Neural cell (in vitro differentiated cells): ENCODE data around the gene TUBGCP2. TPM values are rescaled to one million over a fixed set of nuclear protein-coding genes. Genes with fewer than 3 reads are reported as not detected.

ENCODE experiments used
- H2AFZ ChIP-seq: fragments of 200-600, 300-800 bp; sonication (generic), shearing (Covaris generic); 2 replicates; pipeline ENCODE4 v1.6.0; 2014; ENCODE audit warnings: low read depth, mild to moderate bottlenecking, antibody characterized with exemption, low read length, moderate library complexity
- H3F3A ChIP-seq: fragments of 200-600 bp; shearing (Covaris generic); 2 replicates; pipeline ENCODE4 v1.6.1; 2016; ENCODE audit warnings: mild to moderate bottlenecking, moderate library complexity, mixed read lengths, antibody characterized with exemption, low read length; ENCODE audit not compliant: insufficient read depth, poor library complexity, severe bottlenecking
- H3K27ac ChIP-seq: fragments of 200-600, 300-800 bp; sonication (generic), shearing (Covaris generic); 2 replicates; pipeline ENCODE4 v1.5.1; 2014; ENCODE audit warnings: mild to moderate bottlenecking, low read length, moderate library complexity
- H3K27me3 ChIP-seq: fragments of 300-800, 200-600 bp; sonication (generic), shearing (Covaris generic); 2 replicates; pipeline ENCODE4 v1.6.0; 2014; ENCODE audit warnings: mild to moderate bottlenecking, low read depth, low read length, moderate library complexity; ENCODE audit not compliant: insufficient read depth
- H3K36me3 ChIP-seq: fragments of 300-800, 200-600 bp; sonication (generic), shearing (Covaris generic); 2 replicates; pipeline ENCODE4 v1.5.1; 2014; ENCODE audit warnings: mild to moderate bottlenecking, antibody characterized with exemption, low read length, moderate library complexity; ENCODE audit not compliant: insufficient read depth
- H3K4me2 ChIP-seq: fragments of 300-800, 200-600 bp; sonication (generic), shearing (Covaris generic); 2 replicates; pipeline ENCODE4 v1.6.0; 2014; ENCODE audit warnings: mild to moderate bottlenecking, low read length
- H3K4me3 ChIP-seq: fragments of 300-800, 200-600 bp; sonication (generic), shearing (Covaris generic); 2 replicates; pipeline ENCODE4 v1.5.1; 2014; ENCODE audit warnings: mild to moderate bottlenecking, low read length, moderate library complexity
- H3K79me2 ChIP-seq: fragments of 200-600 bp; shearing (Covaris generic); replicated peaks from 2 replicates; pipeline ENCODE4 v1.6.0; 2014; ENCODE audit warnings: mild to moderate bottlenecking, low read length, moderate library complexity; ENCODE audit not compliant: insufficient read depth
- H3K9ac ChIP-seq: fragments of 300-800, 200-600 bp; sonication (generic), shearing (Covaris generic); 2 replicates; pipeline ENCODE4 v1.6.1; 2016; ENCODE audit warnings: mild to moderate bottlenecking, low read length, mixed read lengths
- H3K9me2 ChIP-seq: fragments of 200-600 bp; shearing (Covaris generic); 2 replicates; pipeline ENCODE4 v1.6.1; 2016; ENCODE audit warnings: mild to moderate bottlenecking, low read length, mixed read lengths; ENCODE audit not compliant: insufficient read depth
- H3K9me3 ChIP-seq: fragments of 200-600, 300-800 bp; sonication (generic), shearing (Covaris generic); 2 replicates; pipeline ENCODE4 v1.6.1; 2016; ENCODE audit warnings: mild to moderate bottlenecking, mixed run types, low read length, moderate library complexity, mixed read lengths
- H4K20me1 ChIP-seq: fragments of 200-600 bp; shearing (Covaris generic); 2 replicates; pipeline ENCODE4 v1.6.1; 2016; ENCODE audit warnings: mild to moderate bottlenecking, mixed run types; ENCODE audit not compliant: insufficient read depth
- CTCF ChIP-seq: fragments of 450-650 bp; IDR thresholded peaks from 2 replicates; pipeline ENCODE4 v1.5.1; 2014; ENCODE audit warnings: antibody characterized with exemption, mild to moderate bottlenecking, moderate library complexity; ENCODE audit not compliant: poor library complexity, severe bottlenecking
- EP300 ChIP-seq: fragments of 450-650 bp; conservative IDR thresholded peaks from 2 replicates; pipeline ENCODE4 v1.6.1; 2014; ENCODE audit warnings: antibody characterized with exemption, mild to moderate bottlenecking, moderate library complexity; ENCODE audit not compliant: poor library complexity, severe bottlenecking
- EZH2 ChIP-seq: fragments of 200-600, 300-800 bp; shearing (Covaris generic), sonication (generic); IDR thresholded peaks from 2 replicates; pipeline ENCODE4 v1.6.1; 2014; ENCODE audit warnings: antibody characterized with exemption, low read length, borderline replicate concordance, mild to moderate bottlenecking; ENCODE audit not compliant: insufficient read depth, poor library complexity, severe bottlenecking
- MXI1 ChIP-seq: fragments of 450-650 bp; conservative IDR thresholded peaks from 2 replicates; pipeline ENCODE4 v1.6.1; 2014; ENCODE audit warnings: antibody characterized with exemption, mild to moderate bottlenecking; ENCODE audit not compliant: poor library complexity, severe bottlenecking
- POLR2AphosphoS5 ChIP-seq: IDR thresholded peaks from 2 replicates; pipeline ENCODE4 v1.6.1; 2012
- RAD21 ChIP-seq: fragments of 450-650 bp; conservative IDR thresholded peaks from 2 replicates; pipeline ENCODE4 v1.6.1; 2014; ENCODE audit warnings: antibody characterized with exemption, mild to moderate bottlenecking, moderate library complexity
- REST ChIP-seq: IDR thresholded peaks from 2 replicates; pipeline ENCODE4 v1.6.1; 2012; ENCODE audit warnings: borderline replicate concordance
- SMC3 ChIP-seq: fragments of 450-650 bp; conservative IDR thresholded peaks from 2 replicates; pipeline ENCODE4 v1.6.1; 2014; ENCODE audit warnings: antibody characterized with exemption, mild to moderate bottlenecking, moderate library complexity; ENCODE audit not compliant: poor library complexity
- TAF1 ChIP-seq: IDR thresholded peaks from 2 replicates; pipeline ENCODE4 v1.6.1; 2012; ENCODE audit warnings: low read depth
- polyA plus RNA-seq: library from polyadenylated mRNA; depleted of rRNA; stranded (reverse); fragments of >200 nt; gene quantifications from 2 replicates; pipeline ENCODE4 v1.2.3, GENCODE V29; 2014

Gene TUBGCP2
- polyA plus RNA-seq, 1 donor from 2014 or later: 34.5 TPM

- Histone ChIP-seq H3K4me3 (no peak overlapping the region), H3K9me3 (no peaks in the 10 kb centered on the region), H2AFZ (no peak overlapping the region)
Observed at GRCh38 chr10:133349160-133349568, 40.5 kb upstream of the TUBGCP2 start.

GRCh38 chr10:133347710-133348517 lies 39.2 kb upstream of the TUBGCP2 start:
- H3K9me3 ChIP-seq: no peaks in the 10 kb centered on the region
- H3K9ac ChIP-seq: no peak overlapping the region
- H3K4me3 ChIP-seq: no peak overlapping the region
- no peak for TF ChIP-seq POLR2AphosphoS5
- TF ChIP-seq CTCF: no peak
- TF ChIP-seq MXI1: no peak
- TF ChIP-seq TAF1: no peak
- TF ChIP-seq REST: no peak
- no peak for TF ChIP-seq SMC3
- TF ChIP-seq EZH2: no peak
- TF ChIP-seq RAD21: no peak
- TF ChIP-seq EP300: no peak
- no peaks in the 10 kb centered on the region for H3K79me2 ChIP-seq
- H3K36me3 ChIP-seq: no peaks in the 10 kb centered on the region
- no peak overlapping the region for H2AFZ ChIP-seq
- no peaks in the 10 kb centered on the region for H3F3A ChIP-seq
- no peak overlapping the region for H3K4me2 ChIP-seq
- H4K20me1 ChIP-seq: no peaks in the 10 kb centered on the region
- no peak overlapping the region for H3K27ac ChIP-seq
- H3K9me2 ChIP-seq: no peaks in the 10 kb centered on the region
- no peaks in the 10 kb centered on the region for H3K27me3 ChIP-seq

More at GRCh38 chr10:133349160-133349568, 40.5 kb upstream of the TUBGCP2 start:
- no peaks in the 10 kb centered on the region for H3K79me2 ChIP-seq
- no peaks in the 10 kb centered on the region for H3K27me3 ChIP-seq
- no peaks in the 10 kb centered on the region for H3F3A ChIP-seq
- no peak for TF ChIP-seq TAF1
- no peak overlapping the region for H3K27ac ChIP-seq
- no peaks in the 10 kb centered on the region for H3K36me3 ChIP-seq
- H3K9me2 ChIP-seq: no peaks in the 10 kb centered on the region
- H4K20me1 ChIP-seq: no peaks in the 10 kb centered on the region
- H3K9ac ChIP-seq: no peak overlapping the region
- H3K4me2 ChIP-seq: no peak overlapping the region
